ELR (cell line): ENCODE measurements around the gene ZNF775.
A peak's percentile ranks its signal among the peaks of the same experiment; 100 is the strongest.

Experiments used
- DNase-seq: peaks from one replicate; pipeline ENCODE4 v3.0.0-alpha.2; 2015; ENCODE audit warnings: low read depth

Gene ZNF775

DNA sequence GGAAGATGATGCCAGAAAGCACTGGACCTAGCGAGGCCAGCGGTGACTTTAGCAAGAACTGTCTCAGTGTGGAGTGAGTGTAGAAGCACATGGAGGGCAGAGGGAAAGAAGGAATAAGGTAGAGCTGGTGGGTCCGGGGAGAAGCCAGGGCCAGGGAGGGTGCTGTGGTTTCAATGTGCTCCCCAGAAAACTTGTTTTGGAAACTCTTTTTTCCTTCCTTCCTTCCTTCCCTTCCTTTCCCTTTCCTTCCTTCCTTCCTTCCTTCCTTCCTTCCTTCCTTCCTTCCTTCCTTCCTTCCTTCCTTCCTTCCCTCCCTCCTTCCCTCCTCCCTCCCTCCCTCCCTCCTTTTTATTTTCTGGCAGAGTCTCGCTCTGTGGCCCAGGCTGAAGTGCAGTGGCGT is 32.2 kb upstream of the ZNF775 start:
- DNase-seq = no peak

DNA sequence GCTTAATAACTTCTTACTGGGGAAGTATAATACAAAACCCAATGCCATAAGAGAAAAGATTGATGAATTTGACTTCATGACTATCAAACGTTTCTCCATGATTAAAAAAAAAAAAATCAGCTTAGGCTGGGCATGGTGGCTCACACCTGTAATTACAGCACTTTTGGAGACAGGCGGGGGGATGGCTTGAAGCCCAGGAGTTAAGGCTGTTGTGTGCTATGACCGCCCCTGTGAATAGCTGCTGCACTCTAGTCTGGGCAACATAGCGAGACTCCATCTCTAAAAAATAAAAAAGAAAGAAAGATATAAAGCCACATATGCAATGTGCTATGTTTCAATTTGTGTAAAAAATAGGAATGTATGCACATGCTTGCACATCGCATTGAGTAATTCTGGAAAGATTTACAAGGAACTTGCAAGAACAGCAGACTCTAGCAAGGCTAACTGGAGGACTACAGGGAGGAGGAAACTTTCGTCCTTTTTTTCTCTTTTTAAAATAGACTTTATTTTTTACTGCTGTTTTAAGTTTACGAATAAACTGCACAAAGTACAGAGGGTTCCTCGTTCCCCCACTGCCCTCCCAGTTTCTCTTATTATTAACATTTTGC is 27.4 kb upstream of the ZNF775 start:
- DNase-seq = no peak

DNA sequence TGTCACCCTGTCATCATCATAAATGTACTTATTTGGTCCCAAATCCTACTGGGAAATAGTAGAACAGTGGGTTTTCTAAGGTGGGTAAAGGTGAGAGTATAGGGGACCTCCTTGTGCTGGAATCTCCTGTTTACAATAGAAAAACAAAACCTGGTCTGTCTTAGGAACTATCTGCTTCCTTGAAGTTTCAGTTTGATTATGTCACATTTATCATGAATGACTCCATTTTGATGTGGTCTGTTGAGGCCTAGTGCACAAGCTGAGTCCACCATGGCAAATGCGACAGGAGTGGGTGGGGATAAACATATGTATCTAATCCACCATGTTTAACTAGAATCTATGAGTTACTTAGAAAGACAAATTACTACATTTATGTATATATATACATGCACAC is 23.5 kb upstream of the ZNF775 start:
- DNase-seq = no peak

DNA sequence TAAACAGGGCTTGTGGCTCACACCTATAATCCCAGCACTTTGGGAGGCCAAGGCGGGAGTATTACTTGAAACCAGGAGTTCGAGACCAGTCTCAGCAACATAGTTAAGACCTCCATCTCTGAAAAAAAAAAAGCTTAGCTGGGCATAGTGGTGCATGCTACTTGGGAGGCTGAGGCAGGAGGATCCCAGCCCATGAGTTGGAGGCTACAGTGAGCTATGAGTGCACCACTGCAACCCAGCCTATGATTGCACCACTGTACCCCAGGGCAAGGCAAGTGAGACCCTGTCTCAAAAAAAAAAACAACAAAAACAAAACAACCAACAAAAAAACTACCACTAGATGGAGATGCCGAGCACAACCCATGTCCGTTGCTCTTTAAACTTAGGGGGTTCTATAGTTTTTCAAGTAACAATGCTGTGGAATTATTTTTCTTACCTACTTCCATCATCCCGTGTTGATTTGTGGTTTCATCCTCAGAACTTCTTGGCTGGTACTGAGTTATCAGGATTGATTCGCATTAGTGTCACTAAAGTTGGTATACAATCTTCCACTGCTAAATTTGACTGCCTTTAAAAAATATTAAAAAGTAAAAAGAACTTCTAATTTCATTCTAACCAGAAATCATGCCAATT is 22.7 kb upstream of the ZNF775 start:
- peak; percentile 49 for DNase-seq

DNA sequence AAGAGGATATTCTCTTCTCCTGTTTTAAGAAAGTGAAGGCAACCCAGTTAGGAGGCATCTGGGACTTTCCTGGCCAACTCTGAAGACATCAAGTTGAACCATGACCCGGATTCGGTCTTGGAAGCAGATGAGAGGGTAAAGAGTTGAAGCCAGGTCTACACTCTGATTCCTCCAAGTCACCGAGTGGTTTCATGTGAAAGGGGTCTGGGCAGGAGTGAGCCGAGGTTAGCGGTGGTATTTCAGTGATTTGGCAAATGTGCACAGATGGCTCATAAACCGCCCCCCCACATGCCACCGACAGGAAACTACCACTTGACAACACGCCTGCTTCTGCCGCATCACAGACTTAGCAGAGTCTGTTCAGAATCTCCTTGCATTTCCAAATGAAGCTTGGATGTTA is 21.9 kb upstream of the ZNF775 start:
- no peak for DNase-seq

DNA sequence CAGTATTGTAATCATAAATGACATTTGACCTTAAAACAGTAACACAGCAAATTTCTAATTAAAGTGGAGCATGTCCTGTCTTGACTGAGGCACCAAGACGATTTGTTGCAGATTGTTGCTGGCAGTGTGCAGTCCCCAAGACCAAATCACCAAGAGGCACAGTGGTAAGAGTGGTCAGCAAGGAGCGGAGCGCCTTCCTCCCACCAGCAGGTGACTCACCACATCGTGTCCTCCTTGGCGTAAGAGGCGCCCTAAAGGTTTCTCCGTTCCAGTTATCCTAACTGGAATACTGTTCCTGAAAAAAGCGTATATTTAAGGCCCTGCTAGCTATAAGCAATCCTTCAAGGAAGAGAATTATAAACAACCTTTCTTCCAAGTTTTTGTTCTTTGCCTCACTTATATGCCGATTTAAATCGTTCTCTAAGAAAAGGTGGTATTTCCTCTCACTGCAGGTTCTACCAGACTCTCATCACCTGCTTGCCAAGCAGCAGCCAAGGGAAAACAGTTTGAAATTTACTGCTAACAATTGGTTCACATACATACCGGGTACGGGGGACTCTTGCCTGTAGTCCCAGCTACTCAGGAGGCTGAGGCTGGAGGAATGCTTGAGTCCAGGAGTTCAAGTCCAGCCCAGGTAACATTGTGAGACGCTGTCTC is 21.2 kb upstream of the ZNF775 start:
- DNase-seq = no peak

GRCh38 chr7:150358433-150358832 is 20.7 kb upstream of the ZNF775 start:
- DNase-seq = no peak

DNA sequence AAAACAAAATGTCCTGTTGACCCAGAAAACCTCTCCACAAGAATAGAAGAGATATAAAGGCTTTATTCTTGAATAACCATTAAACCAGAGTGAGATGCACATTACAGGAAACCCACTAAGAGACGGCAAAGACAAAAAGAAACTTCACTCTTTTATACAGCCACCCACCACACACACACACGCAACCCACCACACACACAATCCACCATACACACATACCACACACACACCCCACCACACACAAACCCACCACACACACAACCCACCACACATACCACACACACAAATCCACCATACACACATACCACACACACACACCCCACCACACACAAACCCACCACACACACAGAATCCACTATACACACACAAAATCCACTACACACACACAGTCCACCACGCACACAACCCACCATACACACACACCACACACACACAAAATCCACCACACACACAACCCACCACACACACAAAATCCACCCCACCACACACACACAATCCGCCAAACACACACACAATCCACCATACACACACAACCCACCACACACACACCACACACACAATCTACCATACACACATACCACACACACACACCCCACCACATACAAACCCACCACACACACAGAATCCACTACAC is 20.0 kb upstream of the ZNF775 start:
- DNase-seq = no peak

DNA sequence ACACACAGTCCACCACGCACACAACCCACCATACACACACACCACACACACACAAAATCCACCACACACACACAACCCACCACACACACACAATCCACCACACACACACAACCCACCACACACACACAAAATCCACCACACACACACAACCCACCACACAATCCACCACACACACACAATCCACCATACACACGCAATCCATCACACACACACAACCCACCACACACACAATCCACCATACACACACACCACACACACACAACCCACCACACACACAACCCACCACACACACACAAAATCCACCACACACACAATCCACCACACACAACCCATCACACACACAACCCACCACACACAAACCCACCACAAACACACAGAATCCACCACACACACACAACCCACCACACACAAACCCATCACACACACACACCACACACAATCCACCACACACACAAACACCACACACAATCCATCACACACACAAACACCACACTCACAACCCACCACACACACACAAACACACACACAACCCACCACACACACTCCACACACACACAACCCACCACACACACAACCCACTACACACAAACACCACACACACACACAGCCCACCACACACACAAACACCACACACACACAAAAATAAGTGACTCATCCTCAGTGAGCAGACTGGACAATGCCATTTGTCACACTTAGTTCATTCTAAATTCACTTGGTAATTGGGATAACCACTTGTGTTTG is 19.3 kb upstream of the ZNF775 start:
- no peak for DNase-seq

GRCh38 chr7:150360363-150361058 is 18.6 kb upstream of the ZNF775 start:
- DNase-seq = no peak

GRCh38 chr7:150361402-150361801 is 17.7 kb upstream of the ZNF775 start:
- DNase-seq = no peak

GRCh38 chr7:150361807-150362621 is 17.1 kb upstream of the ZNF775 start:
- no peak for DNase-seq

- DNase-seq = no peak
Measured at GRCh38 chr7:150363370-150363769, 15.8 kb upstream of the ZNF775 start.

DNA sequence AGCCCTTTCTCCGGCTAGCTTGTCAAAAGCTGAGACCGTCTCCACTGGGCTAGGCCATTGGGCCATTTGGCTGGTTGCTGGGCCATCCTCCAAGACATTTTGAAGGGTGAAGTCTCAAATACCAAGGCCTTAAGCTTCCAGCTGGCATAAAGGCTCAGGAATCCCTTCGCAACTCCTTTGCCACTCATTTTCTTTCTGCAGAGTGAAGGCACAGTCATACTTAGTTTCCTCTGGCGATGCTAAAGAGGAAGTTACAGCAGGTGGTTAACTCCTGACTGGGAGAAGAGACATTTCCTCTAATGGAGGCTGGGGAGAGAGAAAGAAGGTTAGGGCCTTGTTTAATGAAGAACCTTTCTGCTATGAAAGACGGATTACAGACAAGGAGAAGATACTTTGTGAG is 15.3 kb upstream of the ZNF775 start:
- no peak for DNase-seq

GRCh38 chr7:150365194-150365593 is 13.9 kb upstream of the ZNF775 start:
- no peak for DNase-seq

DNA sequence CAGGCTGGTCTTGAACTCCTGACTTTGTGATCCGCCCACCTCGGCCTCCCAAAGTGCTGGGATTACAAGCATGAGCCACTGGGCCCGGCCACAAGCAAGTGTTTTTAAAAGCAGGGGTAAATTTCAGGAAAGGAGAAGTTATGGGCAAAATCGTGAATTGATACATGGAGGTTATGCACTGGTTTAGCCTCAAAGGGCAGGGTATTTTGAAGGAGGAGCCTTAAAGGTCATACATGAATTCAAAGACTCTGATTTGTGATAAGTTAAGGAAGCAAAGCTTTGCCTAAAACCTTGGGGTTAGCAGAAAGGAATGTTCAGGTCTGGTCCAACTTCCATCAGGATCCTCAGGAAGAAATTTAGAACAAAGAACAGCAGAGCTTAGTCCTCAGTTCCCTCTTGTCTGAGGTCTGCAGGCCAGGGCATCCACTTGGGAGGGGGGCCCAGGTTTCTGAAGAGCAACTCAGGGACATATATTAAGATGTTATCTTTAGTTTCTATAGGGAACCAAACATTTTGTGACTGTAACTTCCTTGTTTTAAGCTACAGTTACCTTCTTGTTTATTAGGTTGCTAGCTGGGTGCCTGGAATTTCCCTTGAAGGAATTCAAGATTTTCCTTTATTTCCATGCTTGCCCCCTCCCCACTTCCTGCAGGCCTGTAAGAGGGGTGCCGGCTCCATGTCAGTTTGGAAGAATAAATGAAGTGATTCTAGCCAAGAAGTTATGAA is 13.3 kb upstream of the ZNF775 start:
- DNase-seq = no peak

DNA sequence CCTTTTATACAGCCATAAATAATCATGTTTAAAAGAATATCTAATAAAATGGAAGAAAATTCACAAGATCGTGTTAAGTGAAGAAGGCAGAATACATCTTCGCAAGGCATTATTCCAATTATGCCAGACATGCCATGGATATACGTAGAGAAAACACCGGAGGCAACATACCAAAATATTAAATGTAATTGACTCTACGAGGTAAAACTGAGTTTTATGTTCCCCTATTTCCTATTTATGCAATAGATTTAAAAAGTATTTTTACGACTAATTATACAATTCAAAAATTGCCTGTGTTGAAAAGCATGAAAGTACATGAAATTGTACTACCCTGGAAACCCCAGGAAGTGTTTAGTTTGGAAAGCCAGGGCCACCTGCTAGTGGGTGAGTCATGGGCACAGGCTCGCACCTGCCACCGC is 11.4 kb upstream of the ZNF775 start:
- no peak for DNase-seq

DNA sequence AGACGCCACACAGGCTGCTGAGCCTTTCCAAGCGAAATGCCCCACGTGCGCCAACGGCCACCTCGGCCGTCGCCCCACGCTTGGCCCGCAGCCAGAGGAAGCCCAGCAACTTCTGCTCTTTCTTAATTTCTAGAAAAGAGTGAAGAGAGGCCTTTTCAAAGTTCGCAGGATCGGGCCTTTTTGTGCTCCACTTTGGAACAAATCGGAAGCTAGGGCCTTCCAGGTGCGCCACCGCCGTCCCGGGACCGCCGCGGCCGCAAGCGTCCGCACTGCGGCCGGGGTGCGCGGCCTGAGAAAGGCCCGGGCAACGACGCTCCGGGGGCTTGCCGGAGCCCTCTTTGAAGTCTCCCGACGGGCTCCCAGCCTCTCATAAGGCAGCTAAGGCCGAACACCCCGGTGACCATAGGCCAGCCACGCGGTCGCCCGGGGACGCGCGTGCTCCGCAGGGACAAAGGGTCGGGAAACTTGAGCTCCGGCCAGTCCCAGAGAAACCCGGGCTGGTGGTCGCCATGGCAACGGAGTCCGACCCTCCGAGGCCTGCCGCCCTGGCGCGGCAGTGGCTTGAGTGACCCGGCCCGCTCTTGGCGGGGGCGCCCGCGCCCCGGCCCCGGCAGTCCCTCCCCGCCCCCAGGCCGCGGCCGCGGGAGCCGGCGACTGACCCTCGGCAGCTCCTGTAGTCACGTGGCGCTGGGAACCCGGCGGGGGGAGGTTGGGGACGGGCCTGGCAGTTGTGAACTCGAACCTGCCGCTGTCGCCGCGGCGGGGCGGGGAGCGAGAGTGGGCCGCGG is 10.8 kb upstream of the ZNF775 start, which contains the start of gene REPIN1:
TSS of gene REPIN1 (plus strand) at position 727 of the 788 bp plus-strand sequence. CDS start 890 bp downstream, outside the sequence.
- peak; percentile 81 for DNase-seq
